NK-92 (cell line): ENCODE results near the gene SH2D5.
"Not testable (repeated sequence)": the region's sequence is repeated elsewhere in the genome, so short reads cannot be mapped to it uniquely, and the experiment has no call there.

Experiments
- DNase-seq: peaks from one replicate; lab custom pipeline; 2025; ENCODE audit not compliant: unreplicated experiment; lab: John Stamatoyannopoulos, UW

SH2D5 gene

DNA sequence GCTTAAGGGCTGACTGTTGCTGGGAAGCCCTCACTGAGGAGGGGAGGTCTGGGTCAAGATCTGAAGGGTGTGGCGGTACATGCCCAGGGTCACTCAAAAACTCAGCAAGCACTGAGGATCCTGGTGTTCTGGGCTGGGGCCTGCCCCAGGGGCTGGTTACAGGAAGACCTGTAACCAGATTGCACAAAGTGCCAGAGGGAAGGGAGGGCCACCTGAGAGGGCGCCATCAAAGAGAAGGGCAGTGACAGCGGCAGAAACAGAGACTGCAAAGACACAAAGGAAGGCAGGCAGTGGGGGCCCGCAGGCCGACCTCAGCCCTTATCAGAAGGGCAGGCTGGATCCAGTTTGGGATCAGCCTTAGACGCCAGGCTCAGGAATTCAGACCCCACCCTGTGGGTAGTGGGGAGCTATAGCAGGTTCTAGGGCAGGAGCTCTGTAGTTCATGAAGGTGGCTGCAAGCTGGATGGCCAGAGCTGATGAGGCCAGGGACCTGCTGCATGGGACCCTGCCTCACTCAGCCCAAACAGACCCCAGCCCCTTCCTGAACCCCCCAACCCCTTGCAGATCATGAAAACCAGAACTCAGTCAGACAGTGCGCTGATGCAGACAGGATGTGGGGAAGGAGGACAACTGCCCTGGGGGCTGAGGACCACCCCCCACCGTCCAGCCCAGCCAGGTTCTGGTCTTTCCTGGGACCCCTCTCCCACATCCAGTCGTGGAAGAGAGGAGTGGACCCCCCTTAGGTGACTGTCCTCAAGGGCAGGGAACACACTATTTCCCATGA, 3.9 kb downstream of the SH2D5 start:
- no peak for DNase-seq

DNA sequence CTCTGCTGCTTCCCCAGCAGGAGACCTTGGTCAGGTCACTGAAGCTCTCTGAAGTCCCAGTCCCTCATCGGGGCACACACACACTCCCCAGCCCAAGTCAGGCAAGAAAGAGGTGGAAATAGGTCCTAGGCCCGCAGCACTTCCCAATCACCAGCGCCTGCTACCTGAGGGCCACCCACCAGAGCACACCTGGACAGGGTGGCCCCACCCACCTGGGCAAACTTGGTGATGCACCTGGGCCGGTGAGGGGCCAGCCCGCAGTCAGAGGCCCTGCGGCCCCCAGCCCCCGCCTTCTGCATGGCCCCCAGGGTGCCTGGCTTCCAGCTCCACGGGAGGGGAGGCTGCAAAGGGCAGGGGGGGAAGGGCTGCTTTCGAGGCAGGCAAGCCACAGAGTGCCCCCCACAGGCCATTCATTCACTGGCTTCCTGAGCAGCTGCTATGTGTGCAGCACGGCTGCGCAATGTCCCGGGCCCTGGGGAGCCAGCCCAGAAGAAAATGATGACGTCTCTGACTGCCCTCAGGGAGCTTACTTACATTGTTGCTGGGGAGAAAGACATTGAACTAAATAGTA, 4.7 kb downstream of the SH2D5 start:
- DNase-seq = no peak

DNA sequence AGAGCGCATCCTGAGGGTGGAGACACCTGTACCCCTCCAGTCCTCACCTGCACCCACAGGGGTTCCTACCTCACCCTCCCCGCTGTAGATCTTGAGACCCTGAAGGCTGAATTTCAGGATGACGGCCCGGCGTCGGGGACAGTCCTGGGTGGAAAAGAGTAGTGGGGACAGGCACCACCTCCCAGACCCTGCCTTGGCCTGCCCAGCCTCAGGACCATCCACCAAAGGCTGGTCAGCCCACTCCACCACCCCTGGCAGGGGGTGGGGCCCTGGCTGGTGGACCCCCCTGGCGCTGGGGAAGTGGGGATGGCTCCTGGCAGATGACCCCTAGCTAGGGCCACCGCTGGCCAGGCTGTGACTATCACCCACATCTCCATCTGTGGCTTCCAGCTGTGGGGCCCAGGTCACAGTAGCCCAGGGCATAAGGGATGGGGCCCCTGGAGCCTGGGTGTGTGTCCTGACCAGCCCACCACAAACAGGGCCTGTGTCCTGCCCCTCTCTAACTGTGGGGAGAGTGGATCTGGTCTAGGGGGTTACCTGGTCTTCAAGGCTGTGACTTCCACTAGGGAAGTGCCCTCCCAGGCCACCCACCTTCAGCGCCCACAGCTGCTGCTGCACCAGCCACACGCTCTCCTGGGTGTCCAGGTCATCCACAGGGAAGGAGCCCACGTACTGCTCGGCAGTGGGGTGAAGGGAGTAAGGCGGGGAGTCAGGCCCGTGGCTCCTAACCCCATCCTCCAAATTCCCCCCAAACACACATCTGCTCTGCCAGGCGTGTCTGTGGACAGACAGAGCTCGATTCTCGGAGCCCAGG, 5.4 kb downstream of the SH2D5 start:
- no peak for DNase-seq

DNA sequence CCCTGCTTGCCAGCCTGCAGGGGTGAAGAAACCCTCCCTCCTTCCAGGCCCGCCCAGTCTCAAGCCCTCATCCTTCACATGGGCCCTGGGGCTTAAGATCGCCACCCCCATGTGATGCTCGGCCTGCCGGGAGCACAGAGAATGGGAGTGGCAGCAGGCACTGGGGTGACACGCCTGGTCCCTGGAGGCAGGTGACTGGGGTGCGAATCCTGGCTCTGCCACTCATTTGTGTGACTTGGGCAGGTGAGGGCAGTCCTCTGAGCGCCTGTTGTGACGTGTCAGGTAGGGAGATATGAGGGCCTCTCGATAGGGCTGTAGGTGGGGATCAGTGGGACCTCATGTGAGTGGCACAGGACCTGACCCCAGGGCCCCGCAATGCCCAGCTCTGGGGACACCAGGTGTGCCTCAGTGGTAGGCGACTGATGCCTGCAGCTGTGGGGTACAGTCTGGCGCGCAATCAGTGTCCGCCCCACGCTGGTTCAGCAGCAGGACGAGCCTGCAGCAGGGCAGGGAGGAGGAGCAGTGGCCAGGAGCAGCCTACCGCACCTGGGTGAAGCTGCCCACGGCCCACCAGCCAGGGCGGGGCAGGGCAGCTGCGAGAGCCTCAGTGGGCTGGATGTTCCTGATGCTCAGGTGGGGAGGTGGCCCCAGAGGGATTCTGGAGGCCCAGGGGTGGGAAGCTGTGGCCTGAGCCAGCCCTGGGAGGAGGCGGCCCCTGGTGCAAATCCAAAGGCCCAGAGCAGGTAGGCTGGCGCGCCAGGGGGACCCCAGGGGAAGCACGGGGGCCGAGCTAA, 6.2 kb downstream of the SH2D5 start:
- DNase-seq = no peak

DNA sequence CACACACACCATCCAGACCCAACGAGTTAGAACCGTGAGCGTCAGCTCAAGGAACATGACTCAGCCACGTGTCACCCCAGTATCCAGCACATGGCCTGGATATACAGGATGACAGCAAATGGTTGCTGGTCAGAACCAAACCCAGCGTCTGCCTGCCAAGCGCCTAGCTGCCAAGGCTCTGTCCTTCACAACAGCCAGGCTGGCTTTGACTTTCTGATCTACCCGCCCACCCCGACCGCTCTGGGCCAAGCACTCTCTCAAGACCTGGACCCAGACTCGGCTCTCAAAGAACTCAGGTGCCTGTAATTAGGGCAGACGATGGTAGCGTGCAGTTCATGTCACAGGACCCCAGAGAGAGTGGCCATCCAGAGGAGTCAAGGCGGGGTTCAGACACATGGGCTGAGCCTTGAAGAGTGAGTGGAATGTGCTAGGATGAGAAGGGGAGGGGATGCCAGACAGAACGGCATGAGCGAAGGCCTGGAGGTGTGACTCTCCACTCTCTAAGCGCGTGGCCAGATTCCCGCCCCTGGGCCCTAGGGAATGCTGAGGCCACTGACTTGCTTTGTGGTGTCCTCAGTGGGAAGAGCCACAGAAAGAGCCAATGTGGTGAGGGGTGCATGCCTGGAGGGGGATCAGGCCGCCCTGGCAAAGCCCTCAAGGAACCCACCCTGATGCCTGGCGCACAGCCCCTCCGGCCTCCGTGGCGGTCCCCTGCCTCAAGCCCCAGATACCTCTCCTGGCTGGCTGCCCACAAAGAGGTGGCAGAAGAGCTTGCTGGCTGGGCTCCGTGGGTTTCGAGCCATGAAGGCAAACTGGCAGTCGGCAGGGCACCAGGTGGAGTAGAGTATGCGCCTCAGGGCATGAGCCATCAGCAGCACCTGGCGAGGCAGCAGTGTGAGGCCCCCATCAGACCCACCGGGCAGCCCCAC, 7.0 kb downstream of the SH2D5 start:
- no peak for DNase-seq

DNA sequence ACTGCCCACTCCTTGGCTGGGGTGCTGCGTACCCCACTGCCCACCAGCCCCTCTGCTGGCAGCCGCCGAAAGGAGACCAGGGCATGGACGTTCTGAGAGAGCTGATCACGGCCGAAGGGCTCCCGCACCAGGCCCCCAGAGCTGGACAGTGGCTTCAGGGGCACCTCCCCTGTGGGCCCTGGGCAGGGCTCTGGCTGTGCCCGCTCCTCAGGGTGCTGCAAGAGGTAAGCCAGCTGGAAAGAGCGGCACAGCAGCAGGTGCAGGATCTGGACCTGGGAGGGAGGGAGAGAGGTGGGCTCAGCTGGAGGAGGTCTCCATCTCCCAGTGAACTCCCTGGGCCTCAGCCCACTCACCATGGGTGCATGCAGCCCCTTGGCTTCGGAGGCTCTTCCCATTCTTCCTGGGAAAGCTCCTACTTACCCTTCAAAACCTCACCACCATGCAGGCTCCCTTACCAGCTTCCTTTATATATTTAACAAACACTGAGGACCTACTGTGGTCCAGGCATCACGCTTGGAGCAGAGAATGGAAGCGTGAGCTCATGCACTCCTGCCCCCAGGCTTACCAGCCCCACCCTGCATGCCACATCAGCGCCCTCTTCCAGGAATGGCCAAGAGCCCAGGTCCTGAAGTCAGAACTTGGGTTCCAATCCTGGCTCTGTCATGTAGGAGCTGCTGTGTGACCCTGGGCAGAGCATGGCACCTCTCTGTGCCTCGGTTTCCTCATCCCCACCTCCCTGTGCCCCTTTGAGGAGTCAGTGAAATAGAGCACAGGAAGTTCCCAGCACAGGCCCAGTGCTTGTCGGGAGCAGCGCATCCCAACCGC, 7.9 kb downstream of the SH2D5 start:
- no peak for DNase-seq

DNA sequence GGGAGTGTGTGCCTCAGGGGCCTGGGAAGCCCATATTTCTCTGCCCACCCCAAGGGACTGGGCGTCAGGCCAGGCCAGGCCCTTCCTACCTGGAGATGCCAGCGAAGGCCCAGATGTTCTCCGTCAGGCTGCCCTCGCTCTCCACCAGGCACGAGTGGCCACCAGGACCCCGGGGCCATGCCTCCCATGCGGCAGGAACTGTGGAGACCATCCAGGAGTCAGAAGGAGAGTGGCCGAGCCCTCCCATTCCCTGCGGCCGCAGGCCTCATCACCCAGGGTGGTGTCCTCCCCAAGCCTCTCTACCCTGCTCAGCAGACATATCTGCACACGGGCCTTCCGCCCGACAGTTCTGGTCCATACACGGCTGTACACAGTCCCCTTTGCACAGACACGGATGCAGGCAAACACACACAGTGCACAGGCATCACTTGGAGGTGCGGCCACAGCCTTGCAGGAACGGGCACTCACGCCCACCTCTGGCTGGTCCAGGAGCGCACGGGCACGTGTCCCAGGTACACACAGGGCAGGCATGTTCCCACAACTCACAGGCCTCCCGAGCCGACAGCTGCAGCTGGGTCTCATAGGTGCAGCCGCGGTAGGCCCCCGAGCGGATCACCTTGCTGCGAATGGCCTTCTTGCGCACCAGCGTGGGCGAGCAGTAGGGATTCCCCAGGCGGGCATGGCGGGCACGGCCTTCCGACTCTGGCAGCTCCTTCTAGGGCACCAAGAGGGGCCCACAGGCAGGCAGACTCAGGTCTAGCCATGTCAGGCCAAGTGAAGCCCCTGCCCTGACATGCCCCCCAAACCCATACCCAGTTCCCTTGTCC, 8.8 kb downstream of the SH2D5 start:
- DNase-seq = no peak

DNA sequence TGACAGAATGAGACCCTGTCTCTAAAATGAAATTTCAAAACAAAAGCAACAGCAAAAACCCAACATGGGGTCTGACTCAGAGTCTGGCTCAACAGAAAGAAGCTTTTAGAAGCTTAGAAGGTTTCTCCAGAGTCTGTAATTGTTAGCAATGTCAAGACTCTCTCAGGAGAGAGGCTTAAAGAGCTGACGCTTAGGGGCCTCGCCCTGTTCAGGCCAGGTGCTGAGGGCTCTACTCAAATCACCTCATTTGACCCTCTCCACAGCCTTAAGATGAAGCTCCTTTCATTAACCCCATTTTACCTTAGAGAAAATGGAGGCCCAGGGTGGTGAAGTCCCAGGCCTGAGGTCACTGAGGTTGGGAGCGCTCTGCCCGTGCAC, 9.4 kb downstream of the SH2D5 start:
- no peak for DNase-seq

DNA sequence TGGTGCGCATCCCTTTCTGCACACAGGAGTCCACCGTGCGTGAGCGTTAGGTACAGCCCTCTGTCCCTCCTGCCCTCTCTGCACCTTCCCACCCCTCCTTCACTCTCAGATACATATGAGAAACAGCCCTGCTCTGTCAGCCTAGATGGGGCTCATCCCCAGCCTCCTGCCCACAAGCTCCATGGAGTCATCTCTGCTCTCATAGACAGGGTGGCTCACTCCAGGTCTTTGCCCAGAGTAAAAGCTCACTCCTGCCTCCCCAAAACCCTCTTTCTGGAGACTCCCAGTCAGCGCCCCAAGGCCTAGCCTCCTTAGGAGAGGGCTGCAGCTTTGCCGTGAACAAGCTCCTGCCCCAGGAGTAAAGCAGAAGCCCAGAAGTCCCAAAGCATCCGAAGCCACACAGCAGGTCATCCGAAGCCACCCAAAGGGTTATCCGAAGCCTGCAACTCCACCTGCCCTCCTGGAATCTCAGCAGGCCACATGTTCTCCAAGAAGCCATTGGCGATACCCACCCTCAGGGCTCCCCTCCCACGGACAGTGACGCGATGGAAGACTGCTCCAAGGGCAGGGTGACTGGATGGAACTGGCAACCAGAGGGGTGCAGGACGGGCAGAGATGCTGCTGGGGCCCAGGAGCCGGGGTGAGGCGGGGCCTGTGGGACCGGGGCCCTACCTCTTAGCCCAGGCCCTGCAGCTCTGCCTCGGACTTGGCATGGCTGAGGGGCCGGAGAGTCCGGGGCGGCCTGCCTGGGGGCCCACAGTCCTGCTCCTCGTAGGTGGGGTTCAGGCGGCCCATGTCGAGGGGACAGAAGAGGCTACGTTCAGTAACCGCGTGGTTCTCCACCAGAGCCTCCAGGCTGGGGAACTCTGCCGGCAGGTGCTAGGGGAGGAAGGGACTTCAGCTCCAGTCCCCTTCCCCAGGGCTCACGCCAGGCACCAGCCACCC, 11.1 kb downstream of the SH2D5 start:
- DNase-seq = no peak

DNA sequence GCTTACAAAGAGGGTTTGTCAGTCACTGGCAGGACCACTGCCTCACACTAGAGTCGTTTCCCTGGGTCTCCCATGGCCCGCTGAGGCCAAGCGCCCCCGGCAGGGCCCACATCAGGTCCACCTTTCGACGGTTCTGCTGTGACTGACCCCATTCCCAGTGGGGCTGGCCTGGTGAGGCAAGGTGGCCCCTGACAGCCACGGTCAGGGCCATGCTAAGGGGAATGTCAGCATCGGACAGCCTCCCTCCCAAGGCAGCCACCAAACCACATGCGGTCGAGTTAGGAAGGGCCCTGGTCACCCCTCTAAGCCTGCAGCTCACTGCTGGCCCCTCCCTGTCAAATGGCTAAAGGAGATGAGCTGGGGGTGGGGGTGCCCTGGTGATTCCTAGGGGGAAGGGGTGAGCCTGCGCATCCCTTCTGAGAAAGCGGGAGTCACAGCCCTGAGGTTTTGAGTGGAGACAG, 11.8 kb downstream of the SH2D5 start:
- DNase-seq = no peak

DNA sequence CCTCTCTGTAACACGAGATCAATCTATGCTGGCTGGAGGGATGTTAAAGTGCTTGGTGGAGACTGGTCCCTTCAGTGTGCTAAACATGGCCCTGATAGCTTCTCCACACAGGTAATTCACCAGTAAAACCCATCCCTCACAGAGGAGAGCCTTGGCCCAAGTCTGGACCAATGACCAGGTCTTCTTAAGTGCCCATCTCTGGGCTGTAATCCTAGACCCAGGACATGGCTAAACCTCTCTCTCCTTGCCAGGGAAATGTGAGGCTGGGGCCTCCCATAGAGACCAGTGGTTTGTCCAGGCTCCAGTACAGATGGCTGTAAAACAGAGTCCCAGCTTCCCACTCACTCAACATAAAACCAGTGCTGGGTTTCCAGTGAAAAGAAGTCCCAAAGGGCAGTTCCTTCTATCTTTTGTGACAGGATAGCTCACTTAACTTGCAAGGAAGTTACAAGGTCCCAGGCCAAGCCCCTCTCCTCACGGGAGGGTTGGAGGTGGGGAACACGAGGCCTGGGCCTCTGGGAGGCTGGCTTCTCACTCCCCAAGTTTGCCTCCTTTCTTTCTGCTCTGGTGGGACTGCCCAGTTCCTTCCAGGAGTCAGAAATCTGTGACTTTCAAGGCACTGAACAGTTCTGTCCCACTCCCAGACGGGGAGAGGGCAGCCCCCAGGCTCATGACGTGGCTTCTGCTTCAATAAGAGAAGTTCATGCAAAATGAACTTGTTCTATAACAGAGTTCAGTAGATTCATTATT, 12.5 kb downstream of the SH2D5 start:
- no peak for DNase-seq

DNA sequence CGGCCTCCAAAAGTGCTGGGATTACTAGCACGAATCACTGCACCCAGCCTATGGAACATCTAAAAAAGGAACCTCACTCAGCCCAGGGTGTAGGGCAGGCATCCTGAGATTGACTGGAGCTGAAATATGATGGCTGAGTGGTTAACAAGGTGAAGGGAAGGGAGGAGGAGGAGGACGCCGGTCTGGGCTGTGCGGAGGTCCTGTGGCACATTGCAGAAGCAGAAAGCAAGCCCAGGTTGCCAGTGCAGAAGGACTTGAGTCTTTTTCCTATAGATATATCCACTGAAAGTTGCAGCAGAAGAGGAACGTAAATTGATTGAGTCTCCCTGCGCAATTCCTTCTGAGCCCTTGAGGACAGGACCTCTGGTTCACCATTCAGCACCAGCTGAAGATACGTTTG, 13.2 kb downstream of the SH2D5 start:
- no peak for DNase-seq

DNA sequence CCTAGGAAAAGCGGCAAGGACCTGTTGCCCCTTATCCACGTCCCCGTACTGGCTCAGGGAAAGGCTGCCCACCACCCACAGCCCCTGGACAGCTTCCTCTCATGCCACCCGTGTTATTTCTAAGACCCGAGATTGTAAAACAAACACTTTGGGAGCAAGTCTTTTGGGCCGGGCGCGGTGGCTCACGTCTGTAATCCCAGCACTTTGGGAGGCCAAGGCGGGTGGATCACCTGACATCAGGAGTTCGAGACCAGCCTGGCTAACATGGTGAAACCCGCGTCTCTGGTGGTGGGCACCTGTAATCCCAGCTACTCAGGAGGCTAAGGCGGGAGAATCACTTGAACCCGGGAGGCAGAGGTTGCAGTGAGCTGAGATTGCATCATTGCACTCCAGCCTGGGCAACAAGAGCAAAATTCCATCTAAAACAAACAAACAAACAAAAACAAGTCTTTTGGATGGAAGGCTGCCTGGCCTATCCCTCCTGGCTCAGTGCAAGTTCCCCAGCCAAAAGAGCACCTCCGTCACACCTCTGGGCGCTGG, 14.1 kb downstream of the SH2D5 start:
- DNase-seq = not testable (repeated sequence)

DNA sequence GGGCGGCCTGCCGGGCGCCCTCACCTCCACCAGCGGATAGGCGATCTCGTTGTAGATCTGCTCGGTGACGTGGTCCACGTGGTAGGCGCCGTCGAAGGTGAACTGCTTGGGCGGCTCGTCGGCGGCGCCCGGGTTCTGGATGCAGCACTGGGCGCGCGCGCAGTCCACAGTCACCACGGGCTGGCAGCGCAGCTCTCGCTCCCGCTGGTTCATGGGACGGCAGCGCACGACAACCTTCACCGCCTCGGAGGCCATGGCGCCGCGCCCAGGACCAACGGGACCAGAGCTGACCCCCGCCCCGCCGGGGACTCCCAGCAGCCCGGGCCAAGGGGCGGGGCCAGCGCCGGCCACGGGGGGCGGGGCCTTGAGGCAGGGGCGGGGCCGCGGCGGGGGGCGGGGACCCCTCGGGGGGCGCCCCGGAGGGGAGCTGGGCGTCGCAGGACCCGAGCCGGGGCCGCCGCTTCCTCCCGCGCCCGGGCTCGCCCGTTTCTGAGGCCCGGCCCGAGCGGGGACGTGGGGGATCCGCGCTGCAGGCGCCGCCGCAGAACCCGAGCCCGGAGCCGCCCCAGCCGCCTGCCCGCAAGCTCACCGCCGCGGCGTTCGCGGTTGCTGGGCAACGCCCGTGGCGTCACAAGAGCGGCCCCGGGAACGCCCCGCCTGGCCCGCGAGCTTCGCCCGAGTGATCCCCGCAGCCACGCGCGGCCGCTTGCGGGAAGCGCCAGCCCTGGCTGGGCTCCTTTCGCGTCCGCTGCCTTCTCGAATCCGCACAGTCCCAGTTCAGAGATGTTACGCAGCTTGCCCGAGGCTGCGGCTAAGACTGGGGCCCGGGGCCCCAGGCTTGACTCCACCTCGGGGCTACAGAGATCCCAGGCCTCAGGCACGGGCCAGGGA, 14.8 kb downstream of the SH2D5 start, which contains the start of gene KIF17:
TSS of gene KIF17 (minus strand) at position 556 of the 891 bp plus-strand sequence. CDS start at position 255, 301 bp downstream.
- DNase-seq = no peak

DNA sequence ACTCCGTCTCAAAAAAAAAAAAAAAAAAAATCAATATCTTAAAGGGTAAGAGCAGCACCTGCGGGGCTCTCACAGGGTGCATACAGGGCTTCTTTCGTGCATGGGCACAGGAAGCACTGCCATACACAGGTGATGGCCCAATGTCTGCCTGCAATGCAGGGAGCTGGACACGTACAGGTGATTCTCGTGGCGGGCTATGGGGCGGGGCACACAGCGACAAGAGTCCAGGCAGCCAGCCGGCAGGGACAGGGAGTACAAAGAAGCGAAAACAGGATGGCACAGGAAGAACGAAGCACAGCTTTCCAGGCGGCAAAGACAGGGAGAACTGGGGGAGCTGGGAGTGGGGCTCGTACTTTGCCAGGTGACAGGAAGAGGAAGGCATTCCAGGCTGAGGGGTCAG, 16.3 kb downstream of the SH2D5 start:
- DNase-seq = no peak
